GM15510 (cell line): Measurements from ENCODE around the gene COQ5.
A peak's percentile ranks its signal among the peaks of the same experiment; 100 is the strongest.

Experiments used
- POLR2A ChIP-seq: IDR thresholded peaks from 3 replicates; pipeline ENCODE4 v1.6.1; 2011; ENCODE audit warnings: borderline replicate concordance; ENCODE audit not compliant: insufficient read length; ENCODE audit errors: extremely low read depth

The COQ5 gene, protein sequence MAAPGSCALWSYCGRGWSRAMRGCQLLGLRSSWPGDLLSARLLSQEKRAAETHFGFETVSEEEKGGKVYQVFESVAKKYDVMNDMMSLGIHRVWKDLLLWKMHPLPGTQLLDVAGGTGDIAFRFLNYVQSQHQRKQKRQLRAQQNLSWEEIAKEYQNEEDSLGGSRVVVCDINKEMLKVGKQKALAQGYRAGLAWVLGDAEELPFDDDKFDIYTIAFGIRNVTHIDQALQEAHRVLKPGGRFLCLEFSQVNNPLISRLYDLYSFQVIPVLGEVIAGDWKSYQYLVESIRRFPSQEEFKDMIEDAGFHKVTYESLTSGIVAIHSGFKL

DNA sequence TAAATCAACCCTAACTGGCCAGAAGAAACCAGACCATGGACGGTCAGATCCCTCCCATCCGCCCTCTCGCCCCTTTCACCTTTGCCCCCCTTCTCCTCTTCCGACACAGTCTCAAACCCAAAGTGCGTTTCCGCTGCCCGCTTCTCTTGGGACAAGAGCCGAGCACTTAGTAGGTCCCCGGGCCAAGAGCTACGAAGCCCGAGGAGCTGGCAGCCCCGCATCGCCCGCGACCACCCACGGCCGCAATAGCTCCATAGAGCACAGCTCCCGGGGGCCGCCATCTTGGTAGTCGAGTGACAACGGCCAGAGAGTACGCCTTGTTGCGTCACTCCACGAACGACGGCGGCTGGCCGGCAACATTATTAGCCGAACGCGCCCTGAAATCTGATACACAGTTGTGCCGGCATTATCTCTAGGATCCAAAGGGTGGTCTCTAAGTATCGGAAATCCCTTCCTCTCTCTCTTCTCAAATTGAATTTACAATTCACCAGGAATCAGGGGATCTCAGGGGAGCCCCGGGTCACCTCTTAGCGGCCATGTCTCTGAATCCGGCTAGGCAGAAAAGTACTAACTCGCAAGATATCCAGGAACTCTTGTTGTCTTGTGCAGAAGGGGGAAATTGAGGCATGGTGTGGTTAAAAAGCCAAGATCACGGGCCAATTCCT lies at the start of gene COQ5:
COQ5 (minus strand) TSS at position 298 of the 665 bp plus-strand sequence; CDS start at position 281, 17 bp downstream.
- peak; percentile 91 for TF ChIP-seq POLR2A

DNA sequence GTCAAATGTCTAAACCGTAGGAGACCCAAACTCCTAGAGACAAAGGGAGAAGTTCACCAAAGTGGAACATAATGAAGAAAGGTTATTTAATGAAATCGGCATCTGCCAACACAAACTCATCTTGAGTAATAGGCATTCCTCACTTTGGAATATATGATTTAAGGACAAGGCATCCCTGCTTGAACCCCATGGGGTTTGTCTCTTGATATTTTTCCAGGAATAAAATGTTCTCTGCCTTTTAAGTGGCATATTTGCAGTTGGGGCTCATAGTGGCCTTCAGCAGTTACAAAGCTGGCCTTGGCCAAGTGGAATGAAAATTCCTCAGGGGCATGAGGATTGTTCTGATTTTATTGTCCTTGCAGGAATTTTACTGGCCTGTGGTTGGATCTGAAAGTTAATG lies 45.1 kb upstream of the COQ5 start:
- TF ChIP-seq POLR2A, result no peak

DNA sequence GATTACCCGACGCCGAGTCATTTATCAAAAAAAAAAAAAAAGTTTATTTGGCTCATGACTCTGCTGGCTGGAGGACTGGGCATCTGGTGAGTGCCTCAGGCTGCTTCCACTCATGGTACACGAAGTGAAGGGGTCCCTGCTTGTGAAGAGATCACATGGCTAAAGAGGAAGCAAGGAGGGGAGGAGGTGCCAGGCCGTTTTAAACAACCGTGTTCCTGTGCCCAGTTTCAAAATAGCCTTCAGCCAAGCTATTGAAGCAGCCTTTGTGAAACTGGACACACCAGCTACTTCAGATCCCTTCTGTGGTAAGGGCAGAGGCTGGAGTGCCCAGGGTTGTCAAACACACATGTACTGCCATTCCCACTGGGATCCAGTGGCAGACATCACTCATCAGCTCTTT lies 44.6 kb upstream of the COQ5 start:
- TF ChIP-seq POLR2A, result no peak

DNA sequence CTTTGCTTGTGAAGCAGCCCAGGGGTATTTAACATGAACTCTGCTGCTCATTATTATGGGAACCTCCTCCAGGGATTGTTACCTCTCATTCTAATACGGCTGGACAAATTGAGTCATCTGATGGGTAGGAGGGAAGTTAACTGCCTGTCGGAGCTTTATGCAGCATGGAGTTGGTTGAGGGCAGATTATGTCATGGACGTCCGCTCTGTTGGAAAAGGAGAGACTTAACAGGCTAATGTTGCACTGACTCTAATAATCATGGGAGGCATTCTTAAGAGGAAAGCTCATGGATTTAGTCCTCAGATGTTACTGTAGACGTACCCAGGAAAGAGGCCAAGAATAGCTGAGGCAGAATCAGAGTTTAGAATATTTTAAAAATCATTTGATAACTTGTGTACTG lies 42.3 kb upstream of the COQ5 start:
- TF ChIP-seq POLR2A, result no peak

DNA sequence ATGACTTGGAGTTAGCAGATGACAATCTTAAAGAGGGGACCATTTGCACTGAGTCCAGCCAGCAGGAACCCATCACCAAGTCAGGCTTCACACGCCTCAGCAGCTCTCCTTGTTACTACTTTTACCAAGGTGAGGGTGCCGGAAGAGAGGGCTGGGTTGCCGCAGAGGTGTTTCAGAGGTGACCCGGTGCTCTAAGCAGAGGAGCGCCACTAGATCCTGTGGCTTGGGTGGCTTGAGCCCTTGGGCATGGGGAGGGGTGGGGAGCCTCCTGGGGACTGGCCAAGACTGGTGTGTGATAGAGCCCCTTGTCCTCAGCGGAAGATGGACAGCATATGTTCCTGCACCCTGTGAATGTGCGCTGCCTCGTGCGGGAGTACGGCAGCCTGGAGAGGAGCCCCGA lies 34.5 kb upstream of the COQ5 start:
- no peak for TF ChIP-seq POLR2A

DNA sequence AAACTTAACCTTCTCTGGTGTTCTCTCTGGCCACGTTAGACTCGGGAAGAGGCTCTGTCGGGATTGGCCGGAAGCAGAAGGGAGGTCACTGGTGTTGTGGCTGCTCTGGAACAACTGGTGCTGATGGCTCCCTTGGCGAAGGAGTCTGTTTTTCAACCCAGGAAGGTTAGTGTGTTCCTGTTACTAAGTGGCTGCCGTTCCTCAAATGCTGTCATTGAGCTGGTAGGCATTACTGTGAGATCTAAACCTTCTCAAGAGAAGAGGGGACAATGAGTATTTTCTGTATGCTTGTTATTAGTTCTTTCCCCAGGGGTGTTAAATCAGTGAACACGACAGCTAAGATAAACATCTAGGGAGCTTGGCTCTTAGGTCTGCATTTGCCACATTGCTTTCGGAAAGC lies 33.9 kb upstream of the COQ5 start:
- no peak for TF ChIP-seq POLR2A

DNA sequence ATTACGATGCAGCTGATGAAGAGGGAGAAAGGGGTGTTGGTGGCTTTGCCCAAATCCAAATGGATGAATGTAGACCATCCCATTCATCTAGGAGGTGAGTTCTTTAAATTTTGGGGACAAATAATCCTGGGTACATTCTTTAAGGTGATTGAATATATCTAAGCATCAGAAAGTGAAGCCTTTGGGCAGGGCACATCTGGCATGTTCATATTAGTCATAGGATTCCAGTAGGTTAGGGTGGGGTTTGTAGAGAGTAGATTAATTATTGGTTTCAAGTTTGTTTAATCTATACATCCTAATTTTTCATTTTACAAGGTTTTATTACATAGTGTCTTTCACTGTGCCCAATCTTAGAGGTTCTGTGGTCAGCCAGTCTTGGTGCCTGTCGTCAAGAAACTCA lies 28.6 kb upstream of the COQ5 start:
- TF ChIP-seq POLR2A, result no peak

DNA sequence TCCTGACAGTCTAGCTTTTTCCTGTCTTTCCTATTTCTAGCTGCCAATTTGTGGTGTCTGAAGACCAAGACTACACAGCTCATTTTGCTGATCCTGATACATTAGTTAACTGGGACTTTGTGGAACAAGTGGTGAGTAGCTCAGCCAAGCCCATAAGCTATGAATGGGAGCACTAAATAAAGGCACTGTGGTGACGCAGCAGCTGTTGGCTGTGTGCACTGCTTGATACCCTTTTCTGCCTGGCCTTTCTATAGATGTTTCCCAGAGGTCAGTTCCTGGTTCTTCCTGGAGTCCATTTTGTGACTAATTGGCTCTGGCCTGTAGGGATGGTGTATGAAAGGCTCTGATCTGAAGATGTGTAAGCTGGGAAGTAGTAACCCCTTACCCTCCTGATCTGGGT lies 25.7 kb upstream of the COQ5 start:
- TF ChIP-seq POLR2A, result no peak

DNA sequence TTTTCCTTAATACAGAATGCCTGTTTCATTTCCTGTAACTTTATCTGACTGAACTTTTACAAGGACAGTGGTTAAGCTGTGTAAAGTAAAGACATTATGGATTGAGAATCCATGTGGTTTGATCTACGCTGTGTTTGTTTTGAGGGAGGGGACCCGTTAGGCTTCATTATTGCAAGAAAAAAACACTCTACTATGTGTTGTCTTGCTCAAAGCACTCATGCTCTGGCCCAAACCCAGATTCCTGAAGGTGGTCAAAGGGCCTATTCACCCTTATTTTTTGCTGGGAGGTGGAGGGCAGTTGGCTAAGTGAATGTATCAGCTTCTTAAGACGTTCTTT lies 17.1 kb upstream of the COQ5 start:
- no peak for TF ChIP-seq POLR2A

DNA sequence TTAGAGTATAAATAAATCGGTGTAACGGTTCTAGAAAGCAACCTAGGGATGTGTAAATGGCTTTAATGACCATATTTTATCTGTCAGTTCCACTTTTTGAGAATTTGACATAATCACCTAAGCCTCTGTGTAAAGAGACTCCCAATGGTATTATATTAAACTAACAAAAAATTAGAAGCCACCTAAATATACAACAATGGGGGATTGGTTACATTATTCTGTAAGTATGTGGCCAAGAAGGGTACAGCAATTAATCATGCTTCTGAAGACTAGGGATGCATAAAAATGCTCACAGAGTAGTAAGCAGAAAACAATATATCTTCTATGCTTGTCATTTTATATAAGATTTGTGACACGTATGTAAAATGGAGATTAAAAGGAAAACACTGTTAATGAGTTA lies 15.7 kb upstream of the COQ5 start:
- TF ChIP-seq POLR2A, result no peak

DNA sequence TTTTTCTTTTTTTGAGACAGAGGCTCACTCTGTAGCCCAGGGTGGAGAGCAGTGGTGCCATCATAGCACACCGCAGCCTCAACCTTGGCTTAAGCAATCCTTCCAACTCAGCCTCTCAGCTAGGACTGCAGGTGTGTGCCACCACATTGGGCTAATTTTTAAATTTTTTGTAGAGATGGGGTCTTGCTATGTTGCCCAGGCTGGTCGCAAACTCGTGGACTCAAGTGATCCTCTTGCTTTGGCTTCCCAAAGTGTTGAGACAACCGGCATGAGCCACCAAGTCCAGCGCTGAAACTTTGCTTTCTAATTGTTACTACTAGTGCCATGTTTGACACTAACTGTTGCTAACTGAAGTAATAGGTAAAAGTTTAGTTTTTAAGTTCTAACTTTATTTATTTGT lies 13.2 kb upstream of the COQ5 start:
- TF ChIP-seq POLR2A, result no peak

DNA sequence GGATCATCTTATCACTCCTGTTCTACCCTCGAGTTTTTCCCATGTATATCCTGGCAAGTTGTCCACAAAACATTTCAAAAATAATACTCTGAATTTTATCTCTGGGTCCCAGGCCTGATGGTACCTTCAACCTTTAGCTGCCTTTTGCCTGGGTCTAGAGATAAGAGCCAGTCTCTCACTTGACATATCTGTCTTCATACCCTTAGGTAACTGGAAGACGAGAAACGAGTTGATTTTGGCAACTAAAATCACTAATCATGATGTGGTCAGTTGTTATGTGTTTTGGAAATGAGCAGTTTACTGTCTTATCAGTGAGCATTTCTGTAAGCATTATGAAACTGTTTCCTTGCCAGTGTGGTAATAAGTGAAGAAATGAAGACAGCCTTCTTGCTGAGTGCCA lies 11.5 kb upstream of the COQ5 start:
- no peak for TF ChIP-seq POLR2A

DNA sequence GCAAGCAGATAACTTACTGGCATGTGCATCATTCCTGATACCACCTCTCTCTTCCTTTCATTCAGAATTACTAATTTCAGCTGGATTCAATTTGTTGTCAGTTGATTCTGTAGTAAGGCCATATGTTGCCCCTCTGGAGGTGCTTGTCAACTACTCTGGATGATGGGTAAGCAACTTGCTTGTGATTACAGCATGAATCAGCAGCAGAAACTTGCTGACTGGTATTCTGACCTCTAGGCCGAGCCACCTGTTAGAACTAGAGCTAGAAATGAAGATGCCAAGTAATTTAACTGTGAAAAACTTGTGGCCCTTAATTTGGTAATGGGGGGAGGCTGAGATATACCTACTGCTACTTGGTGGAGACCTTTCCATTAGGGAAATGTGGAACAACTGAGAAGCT lies 10.3 kb upstream of the COQ5 start:
- TF ChIP-seq POLR2A, result no peak

DNA sequence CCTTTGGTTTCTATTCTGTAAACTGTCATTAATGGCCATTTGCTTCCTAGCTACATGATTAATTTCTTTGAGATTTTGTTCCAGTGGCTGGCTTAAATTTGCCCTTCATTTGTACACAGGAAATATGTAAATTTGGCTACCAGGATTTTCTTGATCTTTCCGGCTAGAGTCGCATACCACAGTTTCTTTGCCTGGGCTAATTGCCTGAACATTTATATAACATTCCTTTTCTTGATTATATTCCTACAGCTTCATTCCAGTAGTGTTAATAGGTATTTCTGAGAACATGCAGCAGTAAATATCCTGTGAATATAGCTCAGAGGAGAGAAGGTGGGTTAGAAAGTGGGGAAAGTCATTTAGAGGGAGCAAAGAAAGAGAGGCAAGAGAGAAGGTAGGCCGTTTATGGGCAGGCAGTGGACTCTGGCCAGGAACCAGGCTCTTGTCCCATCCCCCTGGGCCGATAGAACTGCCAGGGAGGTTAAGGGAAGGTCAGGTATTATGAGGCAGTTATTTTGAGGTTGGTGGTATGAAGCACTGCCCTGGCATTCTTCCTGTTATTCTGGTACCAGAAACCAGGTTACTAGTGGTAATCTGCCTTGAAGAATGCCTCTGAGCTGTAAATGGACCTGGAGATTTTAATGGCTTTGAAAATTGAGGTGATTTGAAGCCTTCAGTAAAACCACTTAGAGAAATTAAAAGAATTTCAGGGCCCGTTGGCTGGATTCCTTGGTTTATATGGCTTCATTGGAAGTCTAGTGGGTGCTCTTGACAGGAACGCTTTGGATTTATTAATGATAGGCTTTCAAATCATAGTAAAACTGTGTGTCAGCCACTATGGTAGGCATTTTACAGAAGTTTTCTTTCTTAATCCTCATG lies 9.6 kb upstream of the COQ5 start:
- no peak for TF ChIP-seq POLR2A

DNA sequence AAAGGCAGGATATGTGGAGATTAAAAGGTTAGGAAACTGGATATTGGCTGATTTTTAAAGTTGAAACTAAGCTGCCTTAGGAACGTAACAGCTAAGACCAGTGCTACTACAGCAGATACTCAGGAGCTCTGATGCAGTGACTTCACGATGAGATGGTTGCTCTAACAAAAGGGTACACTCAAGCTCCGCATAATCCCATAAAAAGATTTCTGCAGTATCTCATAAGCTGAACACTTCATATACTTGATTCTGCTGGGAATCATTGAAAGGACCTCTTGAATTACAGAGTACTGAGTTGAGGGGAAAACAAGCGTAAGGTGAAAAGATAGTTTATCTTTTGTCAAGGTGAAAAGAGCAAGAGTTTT lies 8.9 kb upstream of the COQ5 start:
- TF ChIP-seq POLR2A, result no peak

DNA sequence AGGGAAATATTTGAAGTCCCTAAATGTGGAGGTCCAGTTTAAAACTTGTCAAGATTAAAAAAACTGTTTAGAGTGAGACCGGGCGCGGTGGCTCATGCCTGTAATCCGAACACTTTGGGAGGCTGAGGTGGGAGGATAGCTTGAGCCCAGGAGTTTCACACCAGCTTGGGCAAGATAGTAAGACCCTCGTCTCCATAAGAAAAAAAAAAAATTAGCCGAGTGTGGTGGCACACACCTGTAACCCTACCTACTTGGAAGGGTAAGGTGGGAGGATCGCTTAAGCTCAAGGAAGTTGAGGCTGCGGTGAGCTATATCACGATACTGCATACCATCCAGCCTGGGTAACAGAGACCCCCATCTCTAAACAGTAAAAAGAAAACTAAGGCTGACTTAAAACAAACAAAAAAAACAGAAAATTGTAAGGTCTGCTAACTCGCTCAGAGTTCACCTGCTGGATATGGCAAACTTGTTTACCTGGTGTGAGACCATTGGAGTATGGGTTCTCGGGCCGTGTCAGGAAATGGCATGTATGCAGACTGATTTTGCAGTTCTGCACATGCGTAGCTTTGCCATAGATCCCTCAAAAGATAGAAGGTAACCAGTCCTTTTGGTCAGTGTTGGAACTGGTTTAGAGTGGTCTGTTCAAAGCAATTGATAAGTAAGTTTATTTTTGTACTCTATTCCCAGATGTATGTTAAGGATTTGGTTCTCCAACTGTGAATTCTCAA lies 7.3 kb upstream of the COQ5 start:
- no peak for TF ChIP-seq POLR2A
